T-helper 22 cell (primary cell): ENCODE results near the gene COL1A1.

Experiments used
- DNase-seq: peaks from one replicate; pipeline ENCODE4 v3.0.0-alpha.2; 2020; ENCODE audit warnings: low read depth

COL1A1 gene

GRCh38 chr17:50201276-50201854 is at the start of gene COL1A1:
Gene COL1A1, minus strand, starts transcription at chr17:50201631. Its CDS starts 118 bp downstream, at chr17:50201513.
- DNase-seq, result no peak

- DNase-seq, result no peak
Observed at GRCh38 chr17:50248255-50248654, 46.8 kb upstream of the COL1A1 start.

- DNase-seq, result no peak
Observed at GRCh38 chr17:50244771-50245170, 43.3 kb upstream of the COL1A1 start.

- no peak for DNase-seq
Observed at GRCh38 chr17:50241431-50241830, 40.0 kb upstream of the COL1A1 start.

- DNase-seq, result no peak
Observed at GRCh38 chr17:50240851-50241250, 39.4 kb upstream of the COL1A1 start.

- no peak for DNase-seq
Observed at GRCh38 chr17:50239937-50240336, 38.5 kb upstream of the COL1A1 start.

- no peak for DNase-seq
Observed at GRCh38 chr17:50238601-50239280, 37.3 kb upstream of the COL1A1 start.

GRCh38 chr17:50237901-50238300 is 36.5 kb upstream of the COL1A1 start:
- DNase-seq, result no peak

GRCh38 chr17:50234581-50234980 is 33.1 kb upstream of the COL1A1 start:
- DNase-seq, result no peak

- no peak for DNase-seq
Observed at GRCh38 chr17:50225701-50226240, 24.3 kb upstream of the COL1A1 start.

- DNase-seq, result no peak
Observed at GRCh38 chr17:50222922-50223321, 21.5 kb upstream of the COL1A1 start.

GRCh38 chr17:50221864-50222545 is 20.6 kb upstream of the COL1A1 start:
- no peak for DNase-seq

GRCh38 chr17:50221266-50221863 is 19.9 kb upstream of the COL1A1 start:
- DNase-seq, result no peak

GRCh38 chr17:50220811-50221210 is 19.4 kb upstream of the COL1A1 start:
- DNase-seq, result no peak

- no peak for DNase-seq
Observed at GRCh38 chr17:50219939-50220465, 18.6 kb upstream of the COL1A1 start.

GRCh38 chr17:50219342-50219741 is 17.9 kb upstream of the COL1A1 start:
- no peak for DNase-seq

- DNase-seq, result no peak
Observed at GRCh38 chr17:50218771-50219315, 17.4 kb upstream of the COL1A1 start.

GRCh38 chr17:50218071-50218759 is 16.8 kb upstream of the COL1A1 start:
- DNase-seq, result no peak

- no peak for DNase-seq
Observed at GRCh38 chr17:50217591-50217990, 16.2 kb upstream of the COL1A1 start.

- no peak for DNase-seq
Observed at GRCh38 chr17:50214976-50215760, 13.7 kb upstream of the COL1A1 start.
